H4 (cell line): ENCODE data around the gene ST3GAL3. TPM values are rescaled to one million over a fixed set of nuclear protein-coding genes. Genes with fewer than 3 reads are reported as not detected.

Source experiments
- DNase-seq: peaks from one replicate; pipeline ENCODE4 v3.0.0-alpha.2; 2015; ENCODE audit warnings: low spot score
- total RNA-seq: library from RNA; depleted of rRNA; stranded (reverse); fragments of >200 nt; shearing (Covaris generic); gene quantifications from 2 replicates; pipeline ENCODE4 v1.2.3, GENCODE V29; 2014

ST3GAL3 gene
- total RNA-seq, 1 experiment from 2014 or later, result 12.1 TPM

DNA sequence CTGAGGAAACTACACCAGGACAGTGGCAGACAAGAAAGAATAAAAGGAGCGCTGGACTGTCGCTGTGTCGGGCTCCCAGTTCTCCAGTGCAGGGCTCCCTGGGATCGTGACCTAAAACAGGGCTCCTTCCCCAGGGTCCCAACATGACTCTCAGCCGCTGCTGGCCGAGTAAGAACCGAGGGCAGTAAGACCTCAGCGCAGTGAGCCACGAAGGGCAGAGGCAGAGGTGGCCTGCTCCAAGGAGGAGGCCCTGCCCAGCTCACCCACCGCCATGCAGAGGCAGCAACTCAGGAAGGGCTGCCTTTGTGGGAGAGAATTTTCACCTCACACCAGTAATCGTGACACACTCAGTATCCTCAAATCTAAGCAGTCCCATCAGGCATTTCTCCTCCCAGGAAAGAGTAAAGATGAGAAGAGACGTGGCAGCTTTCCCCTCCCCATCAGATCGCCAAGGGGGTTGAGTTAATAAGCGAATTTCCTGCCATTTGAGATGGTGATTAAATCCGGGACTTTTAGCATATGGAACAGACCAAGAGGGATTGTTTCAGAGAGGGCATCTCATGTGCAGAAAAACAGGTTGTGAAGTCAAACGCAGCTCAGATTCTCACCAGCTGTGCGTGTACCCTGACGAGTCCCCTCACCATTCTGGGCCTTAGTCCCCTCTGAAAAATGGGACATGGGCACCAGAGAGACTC is 206.5 kb downstream of the ST3GAL3 start:
- no peak for DNase-seq

DNA sequence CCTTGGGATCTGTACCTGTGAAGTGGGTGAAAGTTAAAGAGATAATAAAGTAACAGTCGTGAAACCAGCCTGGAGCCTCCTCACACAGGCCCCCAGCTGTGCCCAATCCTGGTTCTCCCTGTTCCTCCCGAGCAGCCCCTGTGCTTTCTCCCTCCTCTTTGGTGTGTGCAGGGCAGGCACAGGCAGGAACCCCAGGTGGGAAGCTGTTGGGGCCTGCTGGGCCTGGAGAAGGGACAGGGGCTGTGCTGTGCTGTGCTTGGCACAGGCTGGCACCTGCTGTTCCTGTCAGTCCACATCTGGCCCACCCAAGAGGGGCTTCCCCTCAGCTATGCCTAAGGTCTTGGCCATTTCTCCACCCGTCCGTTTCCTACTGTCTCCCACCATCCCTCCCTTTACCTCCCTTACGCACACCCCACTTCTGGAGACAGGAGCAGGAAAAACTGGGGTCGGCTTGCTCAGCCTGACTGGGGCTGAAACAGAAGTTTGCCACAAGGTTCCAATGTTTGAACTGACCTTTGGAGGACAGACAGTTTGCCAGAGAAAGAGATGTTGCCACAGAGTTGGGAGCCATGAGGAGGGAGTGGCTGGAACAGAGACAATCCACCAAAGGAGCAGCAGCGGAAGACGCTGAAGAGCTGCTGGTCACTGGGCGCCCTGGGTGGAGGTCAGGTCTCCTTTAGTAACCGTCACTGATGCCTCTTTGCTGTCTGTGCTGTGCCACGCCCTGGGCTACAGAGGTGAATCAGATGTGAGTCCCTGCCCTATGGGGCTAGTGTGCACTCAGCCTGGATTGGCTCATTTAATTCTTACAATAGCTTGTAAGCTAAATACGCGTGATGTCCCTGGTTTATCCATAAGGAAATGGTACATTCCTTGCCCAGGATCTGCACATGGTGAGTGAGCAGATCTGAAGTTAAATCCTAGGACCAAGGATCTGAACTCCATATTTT is 207.5 kb downstream of the ST3GAL3 start:
- DNase-seq, result no peak

DNA sequence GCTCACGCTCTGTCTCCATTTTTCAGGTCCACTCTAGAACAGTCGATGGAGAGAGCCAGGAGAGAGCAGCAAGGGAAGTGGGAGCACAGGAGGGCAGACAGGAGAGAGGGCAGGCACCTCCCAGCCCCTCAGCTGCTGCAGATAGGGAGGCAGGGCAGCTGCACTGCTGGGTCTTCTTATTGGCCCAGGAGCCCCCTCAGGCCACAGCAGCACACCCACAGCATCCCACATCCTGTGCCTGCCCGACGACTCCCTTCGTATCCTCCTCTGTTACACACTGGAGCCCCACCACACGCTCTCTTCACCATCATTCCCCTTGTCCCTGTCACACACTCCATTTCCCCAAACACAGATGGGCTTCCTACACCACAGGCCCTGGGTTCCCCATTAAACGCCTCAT is 212.6 kb downstream of the ST3GAL3 start:
- no peak for DNase-seq

DNA sequence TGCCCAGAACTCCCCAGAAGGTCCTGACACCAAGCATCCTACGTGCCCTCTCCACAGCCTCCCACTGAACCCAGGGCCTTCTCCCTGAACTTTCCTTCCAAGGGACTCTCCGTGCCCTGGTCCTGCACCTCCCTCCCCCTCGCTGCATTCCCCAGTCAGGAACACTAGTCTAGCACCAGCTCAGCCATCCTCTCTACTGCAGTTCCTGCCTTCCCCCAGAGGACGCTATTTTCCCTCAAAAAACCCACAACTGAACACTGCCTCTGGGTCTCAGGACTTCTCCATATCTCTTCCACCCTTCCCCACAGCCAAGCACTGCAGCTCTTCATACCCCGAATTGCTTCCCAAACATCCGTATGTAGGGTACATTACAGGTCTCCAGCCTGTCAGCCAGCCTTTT is 213.7 kb downstream of the ST3GAL3 start:
- no peak for DNase-seq

DNA sequence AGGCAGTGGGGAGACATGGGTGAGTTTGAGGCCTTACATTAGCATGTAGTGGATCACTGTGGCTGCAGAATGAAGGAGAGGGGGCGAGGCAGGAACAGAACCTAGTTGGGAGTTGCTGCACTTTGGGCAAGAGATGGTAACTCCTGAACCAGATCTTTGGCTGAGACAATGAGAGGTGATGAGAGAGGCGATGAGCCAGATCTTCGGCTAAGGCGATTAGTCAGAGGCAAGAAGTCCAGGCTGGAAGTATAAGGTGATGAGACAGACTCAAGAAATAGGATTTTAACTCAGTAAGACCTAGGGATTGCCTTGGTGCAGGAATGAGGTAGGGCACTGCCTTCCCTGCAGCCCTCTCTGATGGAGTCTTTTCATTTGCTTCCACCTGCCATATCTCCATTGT is 217.2 kb downstream of the ST3GAL3 start:
- DNase-seq, result no peak

DNA sequence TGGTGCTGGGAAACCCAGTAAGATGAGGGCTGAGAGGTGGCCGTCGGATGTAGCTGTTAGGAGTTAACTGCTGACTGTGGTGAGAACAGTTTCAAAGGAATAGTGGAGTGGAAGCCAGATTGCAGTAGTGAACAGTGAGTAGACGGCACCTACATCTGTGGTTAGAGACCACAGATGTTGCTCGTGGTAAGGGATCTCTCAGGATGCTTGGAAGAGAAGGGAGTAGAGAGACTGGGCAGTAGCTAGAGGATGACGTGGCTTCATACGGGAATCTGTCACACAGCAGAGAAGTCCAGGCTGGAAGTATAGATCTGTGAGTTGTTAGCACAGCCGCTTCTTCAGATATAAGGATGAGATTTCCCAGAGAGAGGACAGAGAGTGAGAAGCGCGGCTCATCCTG is 218.5 kb downstream of the ST3GAL3 start:
- no peak for DNase-seq

DNA sequence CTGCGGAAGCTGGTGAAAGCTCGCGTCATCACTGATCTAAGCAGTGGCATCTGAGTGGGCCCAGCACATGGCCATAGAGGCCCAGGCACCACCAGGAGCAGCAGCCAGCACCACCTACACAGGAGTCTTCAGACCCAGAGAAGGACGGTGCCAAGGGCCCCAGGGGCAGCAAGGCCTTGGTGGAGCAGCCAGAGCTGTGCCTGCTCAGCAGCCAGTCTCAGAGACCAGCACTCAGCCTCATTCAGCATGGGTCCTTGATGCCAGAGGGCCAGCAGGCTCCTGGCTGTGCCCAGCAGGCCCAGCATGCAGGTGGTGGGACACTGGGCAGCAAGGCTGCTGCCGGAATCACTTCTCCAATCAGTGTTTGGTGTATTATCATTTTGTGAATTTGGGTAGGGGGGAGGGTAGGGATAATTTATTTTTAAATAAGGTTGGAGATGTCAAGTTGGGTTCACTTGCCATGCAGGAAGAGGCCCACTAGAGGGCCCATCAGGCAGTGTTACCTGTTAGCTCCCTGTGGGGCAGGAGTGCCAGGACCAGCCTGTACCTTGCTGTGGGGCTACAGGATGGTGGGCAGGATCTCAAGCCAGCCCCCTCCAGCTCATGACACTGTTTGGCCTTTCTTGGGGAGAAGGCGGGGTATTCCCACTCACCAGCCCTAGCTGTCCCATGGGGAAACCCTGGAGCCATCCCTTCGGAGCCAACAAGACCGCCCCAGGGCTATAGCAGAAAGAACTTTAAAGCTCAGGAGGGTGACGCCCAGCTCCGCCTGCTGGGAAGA is 223.0 kb downstream of the ST3GAL3 start:
- no peak for DNase-seq

DNA sequence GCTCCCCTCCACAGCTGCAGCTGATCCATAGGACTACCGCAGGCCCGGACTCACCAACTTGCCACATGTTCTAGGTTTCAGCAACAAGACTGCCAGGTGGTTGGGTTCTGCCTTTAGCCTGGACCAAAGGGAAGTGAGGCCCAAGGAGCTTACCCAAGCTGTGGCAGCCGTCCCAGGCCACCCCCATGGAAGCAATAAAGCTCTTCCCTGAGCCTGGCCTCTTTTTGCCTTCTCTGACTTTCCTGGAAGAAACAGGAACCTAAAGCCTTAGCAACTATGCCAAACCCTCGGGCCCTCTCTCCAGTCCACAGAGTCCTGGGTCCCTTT is 223.6 kb downstream of the ST3GAL3 start:
- no peak for DNase-seq

DNA sequence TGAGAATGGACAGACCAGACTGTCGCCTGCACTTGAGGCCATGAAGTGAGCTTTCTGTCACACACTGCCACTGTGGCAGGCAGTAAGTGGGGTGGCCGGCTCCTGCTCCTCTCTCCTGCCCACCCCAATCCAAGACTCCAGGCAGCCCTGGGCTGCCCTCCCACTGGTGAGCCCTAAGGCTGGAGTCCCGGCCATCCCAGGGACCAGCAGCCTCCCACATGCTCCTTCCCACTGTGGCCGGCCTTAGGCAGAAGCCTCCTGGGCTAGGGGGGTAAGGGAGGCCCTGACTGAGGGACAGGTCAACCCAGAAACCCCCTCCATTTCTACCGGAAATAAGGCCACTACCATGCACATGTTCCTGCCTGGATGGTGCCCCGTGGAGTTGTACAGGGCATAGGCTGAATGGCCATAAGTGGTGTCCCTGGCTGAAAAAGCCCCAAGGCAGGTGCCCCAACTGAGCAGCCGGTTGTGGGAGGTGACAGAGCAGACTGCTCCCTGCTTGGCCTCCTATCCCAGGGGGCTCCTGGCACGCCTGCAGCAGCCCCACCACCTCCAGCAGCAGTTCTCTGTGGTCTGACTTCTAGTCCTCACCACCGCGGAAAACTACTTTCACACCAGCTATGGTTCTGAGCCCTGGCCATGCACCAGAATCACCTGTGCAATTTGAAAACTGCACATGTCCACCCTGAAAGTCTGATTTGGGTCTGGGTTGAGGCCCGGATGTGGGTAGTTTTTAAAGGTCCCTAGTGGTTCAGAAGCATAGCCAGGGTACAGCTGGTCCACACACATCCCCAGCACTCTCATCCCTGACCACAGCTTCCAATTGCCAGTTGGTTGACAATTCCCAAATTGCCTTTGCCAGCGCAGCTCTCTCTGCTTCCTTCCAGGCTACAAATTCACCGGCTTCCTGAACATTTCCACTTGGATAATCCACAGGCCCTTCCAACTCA is 224.7 kb downstream of the ST3GAL3 start:
- DNase-seq, result no peak

DNA sequence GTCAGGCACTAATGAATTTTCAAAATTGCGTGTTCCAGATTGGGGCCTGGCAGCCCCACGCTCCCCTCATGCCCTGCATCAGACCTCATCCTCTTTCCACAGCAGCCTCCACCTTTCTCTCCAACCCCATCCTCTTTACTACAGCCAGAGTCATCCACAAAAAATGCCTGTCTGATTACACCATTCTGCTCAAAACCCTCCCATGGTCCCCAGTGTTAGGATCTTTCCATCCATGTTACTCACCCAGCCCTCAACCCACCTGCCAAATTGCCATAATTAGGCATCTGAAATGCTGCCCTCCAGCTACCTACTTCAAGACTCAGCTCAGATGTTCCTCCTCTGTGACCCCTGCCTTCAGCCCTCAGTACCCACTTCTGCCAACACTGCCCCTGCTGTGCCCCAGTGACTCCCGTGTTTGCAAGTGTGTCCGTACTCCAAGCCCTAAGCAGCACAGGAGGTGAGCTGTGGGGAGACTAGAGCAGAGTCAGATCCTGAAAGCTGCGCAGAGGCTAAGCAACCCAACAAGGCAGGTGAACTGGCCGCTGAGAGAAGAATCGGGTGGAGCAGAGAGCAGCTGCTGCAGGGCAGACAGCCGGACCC is 225.6 kb downstream of the ST3GAL3 start:
- DNase-seq, result no peak

DNA sequence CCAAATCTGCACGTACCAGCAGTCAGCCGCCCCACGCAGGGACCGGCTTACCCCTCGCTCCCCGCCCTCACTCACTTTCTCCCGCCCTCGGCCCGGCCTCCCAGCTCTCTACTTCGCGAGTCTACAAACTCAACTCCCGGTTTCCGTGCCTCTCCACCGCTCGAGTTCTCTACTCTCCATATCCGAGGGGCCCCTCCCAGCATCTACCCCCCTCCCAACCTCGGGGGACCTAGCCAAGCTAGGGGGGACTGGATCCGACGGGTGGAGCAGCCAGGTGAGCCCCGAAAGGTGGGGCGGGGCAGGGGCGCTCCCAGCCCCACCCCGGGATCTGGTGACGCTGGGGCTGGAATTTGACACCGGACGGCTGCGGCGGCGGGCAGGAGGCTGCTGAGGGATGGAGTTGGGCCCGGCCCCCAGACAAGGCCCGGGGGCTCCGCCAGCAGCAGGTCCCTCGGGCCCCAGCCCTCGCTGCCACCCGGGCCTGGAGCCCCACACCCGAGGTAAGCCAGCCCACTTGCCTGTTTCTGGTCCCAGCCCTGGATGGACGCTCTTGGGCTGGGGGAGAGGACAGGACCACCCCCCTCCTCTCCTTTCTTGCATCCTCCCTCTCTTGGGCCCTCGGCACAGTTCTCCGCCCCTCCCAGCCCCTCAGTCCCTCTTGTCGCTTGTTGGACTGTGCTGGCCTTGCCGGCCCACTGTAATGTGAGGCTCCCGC is 226.2 kb downstream of the ST3GAL3 start, which contains the start of gene ARTN:
Gene ARTN (plus strand): TSS at position 416 of the 715 bp plus-strand sequence. CDS start 1,856 bp downstream, outside the sequence.
- no peak for DNase-seq

DNA sequence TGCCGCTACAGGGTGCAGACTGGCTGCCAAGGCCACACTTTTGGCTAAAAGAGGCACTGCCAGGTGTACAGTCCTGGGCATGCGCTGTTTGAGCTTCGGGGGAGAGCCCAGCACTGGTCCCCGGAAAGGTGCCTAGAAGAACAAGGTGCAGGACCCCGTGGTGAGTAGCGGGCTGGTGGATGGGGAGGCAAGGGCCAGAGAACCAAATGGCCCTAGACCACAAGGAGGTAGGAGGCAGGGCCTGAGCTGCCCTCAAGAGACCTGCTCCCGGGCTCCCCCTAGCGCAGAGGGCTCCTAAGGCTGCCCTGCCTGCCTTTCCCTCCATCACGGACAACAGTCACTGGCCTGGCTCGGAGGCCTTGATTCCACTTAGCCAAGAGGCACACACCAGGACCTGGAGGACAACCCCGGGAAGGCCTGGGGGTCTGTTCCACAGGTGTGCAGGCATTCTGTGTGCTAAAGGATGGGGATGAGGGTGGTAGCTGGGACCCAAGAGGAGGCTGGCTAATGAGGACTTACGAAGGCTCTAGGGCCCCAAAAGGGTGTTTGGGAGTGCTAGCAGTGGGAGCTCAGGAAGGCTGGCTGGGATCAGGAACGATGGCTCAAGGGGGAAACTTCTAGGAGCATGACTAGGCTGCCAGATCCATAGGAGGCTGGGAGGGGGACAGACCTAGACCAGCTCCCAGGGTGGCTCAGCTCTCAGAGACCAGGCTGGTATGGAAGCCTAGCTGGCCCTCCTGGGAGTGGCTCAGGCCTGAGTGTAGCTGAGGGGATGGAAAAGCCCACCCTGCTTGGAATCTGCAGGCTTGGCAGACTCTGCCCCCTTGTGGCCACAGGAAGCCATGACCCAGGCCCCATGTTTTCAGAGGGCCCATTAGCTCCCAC is 227.0 kb downstream of the ST3GAL3 start:
- peak; percentile 61 for DNase-seq

DNA sequence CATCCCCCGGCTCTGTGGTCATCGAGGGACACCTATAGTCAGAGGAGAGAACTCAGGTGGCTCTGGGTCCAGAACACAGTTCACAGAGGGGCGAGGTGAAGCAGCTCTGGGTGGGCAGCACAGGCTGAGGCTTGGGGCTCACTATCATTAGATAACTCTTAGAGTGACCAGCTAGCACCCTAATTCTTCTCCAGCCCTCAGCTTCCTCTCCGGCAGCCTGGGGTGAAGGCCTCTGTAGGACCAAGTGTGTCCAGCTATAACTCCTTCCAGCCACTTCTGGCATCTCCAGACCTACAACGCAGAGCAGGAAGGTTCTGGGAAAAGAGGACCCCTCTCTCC is 227.6 kb downstream of the ST3GAL3 start:
- DNase-seq, result no peak

DNA sequence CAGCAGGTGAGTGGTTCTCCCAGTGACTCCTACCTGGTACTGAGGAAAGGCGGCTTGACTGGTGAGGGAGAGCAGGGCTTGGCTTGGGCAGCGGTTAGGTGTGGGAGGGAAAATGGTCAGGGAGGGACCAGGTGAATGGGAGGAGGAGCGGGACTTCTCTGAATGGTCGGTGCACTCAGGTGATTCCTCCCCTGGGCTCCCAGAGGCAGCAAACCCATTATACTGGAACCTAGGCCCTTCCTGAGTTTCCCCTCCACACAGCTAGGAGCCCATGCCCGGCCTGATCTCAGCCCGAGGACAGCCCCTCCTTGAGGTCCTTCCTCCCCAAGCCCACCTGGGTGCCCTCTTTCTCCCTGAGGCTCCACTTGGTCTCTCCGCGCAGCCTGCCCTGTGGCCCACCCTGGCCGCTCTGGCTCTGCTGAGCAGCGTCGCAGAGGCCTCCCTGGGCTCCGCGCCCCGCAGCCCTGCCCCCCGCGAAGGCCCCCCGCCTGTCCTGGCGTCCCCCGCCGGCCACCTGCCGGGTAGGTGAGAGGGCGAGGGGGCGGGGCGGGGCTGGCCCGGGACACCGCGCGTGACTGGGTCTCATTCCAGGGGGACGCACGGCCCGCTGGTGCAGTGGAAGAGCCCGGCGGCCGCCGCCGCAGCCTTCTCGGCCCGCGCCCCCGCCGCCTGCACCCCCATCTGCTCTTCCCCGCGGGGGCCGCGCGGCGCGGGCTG is 228.5 kb downstream of the ST3GAL3 start:
- no peak for DNase-seq

DNA sequence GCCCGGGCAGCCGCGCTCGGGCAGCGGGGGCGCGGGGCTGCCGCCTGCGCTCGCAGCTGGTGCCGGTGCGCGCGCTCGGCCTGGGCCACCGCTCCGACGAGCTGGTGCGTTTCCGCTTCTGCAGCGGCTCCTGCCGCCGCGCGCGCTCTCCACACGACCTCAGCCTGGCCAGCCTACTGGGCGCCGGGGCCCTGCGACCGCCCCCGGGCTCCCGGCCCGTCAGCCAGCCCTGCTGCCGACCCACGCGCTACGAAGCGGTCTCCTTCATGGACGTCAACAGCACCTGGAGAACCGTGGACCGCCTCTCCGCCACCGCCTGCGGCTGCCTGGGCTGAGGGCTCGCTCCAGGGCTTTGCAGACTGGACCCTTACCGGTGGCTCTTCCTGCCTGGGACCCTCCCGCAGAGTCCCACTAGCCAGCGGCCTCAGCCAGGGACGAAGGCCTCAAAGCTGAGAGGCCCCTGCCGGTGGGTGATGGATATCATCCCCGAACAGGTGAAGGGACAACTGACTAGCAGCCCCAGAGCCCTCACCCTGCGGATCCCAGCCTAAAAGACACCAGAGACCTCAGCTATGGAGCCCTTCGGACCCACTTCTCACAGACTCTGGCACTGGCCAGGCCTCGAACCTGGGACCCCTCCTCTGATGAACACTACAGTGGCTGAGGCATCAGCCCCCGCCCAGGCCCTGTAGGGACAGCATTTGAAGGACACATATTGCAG is 229.3 kb downstream of the ST3GAL3 start:
- DNase-seq, result no peak

DNA sequence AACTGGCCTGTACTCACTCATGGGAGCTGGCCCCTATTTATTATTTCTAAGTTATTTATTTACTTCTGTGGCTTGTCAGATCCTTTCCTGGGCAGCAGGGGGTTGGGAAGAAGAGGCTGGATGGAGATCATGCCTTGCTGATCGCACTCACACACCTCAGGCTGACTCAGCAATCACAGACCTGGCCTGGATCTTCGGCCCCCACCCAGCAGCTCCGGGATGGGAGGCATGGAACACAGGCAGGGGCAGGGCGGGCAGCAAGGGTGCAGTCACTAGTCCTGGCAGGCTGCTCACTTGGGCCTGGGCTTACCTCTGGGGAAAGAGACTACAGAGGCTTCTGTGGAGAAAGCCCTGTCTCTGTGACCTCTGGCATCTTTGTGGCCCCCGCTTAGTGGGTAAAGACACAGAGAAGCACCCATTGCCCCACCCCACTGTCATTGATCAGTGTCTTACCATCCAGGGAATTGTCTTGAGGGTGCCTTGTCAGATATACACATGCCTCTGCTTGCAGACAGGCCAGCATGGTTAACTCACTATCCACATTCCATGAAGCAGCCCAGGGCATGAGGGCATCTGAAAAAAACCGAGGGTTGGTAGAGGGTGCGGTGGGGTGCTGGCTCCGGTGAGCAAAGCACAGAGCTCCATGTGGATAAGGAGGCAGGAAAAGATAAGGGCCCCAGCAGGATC is 230.0 kb downstream of the ST3GAL3 start:
- DNase-seq, result no peak

DNA sequence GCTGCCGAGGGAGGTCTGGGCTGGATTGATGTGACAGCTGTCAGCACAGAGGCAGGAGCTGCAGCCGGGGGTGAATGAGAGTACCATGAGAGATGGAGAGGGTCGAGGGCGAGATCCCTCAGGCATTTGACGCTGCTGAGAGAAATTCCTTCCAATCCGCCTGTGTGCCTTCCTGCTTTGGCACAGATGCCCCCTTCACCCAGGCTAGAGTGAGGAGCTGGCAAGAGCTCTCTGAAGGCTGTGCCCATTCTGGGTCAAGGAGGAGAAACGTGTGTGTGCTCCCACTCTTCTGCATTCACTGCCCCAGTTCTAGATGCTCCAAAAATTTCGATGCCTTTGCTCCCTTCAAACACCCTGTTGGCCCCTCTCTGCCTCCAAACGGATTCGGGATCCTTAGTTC is 231.0 kb downstream of the ST3GAL3 start:
- DNase-seq, result no peak
